SIG-M5 (cell line): Measurements from ENCODE around the gene PPEF2.

Experiments used
- DNase-seq: peaks from one replicate; lab custom pipeline; 2025; lab: John Stamatoyannopoulos, UW

Gene PPEF2

DNA sequence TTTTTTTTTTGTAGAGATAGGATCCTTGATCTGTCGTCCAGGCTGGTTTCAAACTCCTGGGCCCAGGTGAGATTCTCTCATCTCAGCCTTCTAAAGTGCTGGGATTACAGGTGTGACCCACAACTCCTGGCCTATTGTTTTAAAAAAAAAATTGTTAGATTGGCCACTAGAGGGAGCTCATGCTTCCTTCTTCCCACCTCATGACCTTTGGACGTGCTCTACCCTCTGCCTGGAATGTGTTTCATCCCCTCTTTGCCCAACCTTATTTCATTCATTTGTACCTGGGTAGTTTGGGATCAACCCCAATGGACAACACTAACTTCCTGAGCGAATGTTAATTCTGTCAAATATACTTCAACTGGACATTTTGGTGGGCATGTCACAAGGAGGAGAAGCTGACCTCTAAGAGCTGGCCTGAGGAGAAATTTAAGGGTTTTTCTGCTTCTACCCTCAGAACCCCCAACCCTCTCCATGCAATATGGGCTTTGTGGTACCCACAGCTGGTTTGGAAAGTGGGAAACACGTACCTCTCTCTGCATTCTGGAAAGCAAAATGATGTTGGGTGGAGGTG lies 6.4 kb downstream of the PPEF2 start:
- no peak for DNase-seq

DNA sequence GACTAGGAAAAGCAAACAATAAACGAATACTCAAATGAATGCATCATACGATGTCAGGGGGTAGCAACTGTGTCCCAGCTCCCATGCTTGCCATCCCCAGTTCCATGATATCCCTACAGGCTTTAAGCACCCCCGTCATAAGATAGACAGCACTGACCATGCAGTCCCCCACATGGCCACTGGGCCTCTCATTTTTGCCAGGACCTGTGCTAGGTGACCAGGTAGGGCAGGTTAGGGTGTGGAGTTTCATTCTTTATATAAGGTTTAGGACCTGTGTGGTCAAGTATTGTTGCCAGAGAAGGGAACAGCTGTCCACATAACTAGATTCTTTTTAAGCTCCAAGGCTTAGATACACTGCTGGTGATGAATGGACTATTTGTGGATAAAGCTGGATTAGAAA lies 9.7 kb downstream of the PPEF2 start:
- DNase-seq: no peak

DNA sequence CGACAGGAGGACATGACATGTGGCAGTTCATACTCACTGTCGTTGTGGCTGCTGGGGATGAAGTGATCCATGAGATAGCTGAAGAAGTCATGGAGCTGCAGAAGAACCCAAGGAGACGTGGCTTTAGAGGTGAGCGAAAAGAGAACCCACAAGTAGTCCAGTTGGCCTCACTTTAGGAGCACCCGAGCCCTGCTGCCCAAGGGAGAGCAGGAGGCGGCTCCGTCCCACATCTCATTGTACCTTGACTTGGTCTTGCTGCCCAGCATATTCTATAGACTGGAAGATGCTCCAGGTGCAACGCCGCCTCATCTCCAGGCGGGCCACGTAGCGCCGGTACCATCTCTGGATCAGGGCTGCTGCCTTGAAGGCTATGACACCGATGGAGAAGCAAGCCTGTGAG lies 10.6 kb downstream of the PPEF2 start:
- no peak for DNase-seq

DNA sequence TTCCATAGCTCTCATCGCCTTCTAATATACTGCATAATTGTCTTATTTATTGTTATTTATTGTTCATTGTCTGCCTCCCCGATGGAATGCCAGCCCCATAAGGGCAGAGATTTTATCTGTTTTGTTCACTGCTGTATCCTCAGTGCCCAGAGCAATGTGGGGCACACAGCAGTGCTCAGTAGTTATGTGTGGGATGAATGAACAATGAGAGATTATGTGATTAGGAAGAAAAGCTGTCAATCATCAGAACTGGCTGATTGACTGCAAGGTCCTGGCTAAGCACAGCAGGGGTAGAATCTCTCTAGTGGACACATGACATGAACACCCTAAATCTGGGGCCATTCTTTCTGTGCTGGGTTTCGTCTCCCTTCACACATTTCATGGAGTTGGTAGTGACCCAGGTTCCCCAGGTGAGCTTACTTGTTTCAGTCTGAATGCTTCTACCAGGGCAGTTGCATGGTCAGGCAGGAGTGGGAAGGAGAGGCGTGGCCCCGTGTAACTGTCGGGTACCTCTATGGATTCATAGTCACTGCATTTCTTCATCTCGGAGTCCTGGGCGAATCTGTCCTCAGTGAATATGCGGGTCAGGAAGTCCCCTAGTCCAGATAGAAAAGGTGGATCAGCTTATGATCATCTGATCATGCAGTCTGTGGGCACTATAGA lies 12.6 kb downstream of the PPEF2 start:
- DNase-seq: no peak

DNA sequence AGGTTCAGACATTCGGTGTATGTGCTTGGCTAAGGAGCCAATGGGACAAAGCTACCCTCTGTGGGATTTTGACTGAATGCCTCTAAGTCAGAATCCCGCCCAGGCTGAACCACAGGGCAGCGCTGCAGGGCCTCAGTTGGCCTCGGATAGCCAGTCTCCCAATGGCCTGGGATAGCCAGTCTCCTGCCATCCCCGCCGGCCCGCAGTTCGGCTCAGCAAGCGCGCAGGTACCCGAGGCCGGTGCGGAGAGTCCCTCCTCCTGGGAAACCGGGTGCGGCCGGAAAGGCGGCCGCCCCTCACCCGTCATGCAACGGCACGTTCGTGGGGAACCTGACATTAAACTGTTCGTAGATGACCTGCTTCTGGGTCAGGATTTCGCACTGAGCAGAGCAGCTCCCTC lies 16.1 kb downstream of the PPEF2 start:
- no peak for DNase-seq

DNA sequence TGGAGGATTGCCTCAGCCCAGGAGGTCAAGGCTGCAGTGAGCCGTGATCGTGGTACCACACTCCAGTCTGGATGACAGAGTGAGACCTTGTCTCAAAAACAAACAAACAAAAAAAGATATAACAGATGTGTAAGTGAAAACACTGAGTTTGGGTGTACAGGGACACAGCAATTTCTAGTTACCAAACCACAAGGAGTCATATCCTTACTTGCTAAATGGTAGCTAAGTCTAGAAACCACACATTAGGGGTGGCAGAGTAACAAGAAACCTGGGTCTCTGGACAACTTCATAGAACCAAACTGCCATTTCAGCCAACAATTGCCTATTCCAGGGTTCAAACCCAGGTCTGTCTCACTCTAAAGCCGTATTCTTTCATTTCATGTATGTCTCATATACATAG lies 20.8 kb downstream of the PPEF2 start:
- DNase-seq: no peak

DNA sequence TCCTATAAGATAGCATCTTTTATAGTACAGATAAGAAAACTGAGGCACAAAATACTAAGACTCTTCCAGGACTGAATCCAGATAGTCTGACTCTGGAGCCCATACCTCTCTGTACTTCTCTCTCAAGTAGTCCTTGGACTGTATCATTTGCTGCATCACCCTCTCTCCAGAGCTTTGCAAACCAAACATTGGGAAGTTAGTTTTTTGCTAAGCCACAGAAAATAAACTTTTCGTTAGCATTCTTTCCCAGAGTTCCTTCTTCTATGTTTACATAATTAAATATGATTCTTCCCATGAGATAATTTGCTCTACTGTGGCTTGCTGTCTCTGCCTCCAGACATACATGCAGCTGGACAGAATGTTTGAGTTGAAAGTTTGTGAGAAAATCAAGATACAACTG lies 22.0 kb downstream of the PPEF2 start:
- DNase-seq: no peak

DNA sequence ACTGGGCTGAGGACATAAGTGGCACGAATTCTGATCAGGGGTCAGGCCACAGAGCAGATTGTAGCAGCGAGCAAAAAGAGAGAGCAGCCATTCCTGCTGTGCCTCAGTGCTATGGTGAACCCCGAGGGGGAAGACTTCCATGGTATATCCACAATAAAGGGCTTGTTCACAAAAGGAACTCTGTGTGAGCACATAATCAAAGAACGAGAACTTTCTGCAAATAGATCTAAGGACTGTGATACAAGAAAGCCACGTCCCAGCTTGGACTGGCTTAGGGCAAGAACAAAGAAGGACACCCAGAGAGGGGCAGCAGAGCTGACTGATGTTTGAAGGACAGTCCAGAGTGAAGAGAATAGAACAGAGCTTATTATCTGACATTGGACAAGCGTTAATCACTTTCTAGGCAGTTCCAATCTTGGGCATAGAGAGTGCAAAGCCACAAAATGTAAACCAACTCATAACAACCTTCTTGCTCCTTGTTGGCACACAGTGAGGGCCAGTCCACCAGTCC lies 24.0 kb downstream of the PPEF2 start:
- no peak for DNase-seq

DNA sequence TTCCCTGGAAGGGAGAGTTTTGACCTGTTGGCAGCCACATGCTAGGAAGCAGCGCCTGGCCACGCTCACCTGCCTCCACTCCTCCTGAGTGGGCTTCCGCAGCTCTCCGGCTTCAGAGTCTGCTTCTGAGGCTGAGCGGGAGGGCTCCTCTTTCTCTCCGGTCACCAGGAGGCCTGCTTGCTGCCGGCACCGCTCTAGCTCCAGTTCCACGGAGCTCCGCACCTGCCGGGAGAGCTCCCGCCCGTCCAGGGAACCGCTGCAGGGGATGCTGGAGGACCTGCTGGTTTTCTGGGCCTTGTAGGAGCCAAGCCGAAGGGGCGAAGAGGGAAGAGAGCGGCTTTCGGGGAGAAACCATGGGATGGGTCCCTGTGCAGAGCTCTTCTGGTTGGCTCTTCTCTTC lies 26.0 kb downstream of the PPEF2 start:
- DNase-seq: no peak

DNA sequence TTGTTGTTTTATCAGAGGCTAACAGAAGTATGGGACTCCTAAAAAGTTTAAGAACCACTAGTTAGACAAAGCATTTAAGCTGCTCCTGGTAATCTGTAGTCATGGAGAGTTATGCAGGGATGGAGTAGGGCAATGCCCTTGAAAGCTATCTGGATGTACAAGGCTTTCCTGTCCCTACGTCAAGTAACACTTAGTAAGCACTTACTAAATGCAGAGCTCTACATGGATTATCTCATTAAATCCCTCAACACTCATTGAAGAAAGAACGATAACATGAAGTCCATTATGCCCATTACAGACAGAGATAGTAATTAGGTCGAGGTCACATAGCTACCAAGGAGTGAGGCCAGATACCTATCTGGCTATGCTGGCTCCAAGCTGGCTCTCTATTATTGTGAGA lies 33.2 kb downstream of the PPEF2 start:
- no peak for DNase-seq

DNA sequence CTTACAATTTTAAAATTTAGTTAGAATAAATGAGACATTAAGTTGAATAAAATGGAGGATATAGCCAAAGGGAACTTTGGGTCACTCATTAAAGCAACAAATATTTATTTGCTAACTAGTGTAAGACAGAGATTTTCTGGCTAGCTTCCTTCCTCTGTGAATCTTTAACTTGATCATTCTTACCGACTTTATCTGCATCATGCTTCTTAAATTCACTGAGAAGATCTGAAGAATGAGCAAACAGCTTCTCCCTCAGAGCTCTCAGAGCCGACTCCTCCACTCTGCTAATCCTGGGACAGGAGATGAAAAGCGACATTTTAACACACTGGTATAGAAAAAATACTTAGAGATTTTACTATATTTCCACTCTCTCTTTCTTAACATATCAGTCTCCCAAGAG lies 35.1 kb downstream of the PPEF2 start:
- DNase-seq: no peak

DNA sequence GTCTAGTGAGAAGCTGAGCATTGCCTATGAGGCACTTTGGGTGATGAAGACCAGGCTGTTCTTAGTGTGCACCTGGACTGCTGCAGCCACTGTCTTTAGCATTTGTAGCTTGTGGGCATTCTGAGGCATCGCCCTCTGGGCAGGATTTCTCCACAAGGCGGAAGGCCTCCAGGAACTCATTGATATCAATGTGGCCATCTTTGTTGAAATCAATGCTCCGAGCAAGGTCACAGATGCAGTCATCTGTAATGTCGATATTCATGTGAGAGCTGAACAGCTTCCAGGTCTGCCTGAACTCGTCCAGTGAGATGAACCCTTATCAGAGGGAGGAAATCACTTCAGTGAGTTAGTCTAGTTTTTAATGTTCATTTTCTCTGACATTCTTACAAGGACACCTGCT lies 41.6 kb downstream of the PPEF2 start:
- DNase-seq: no peak

DNA sequence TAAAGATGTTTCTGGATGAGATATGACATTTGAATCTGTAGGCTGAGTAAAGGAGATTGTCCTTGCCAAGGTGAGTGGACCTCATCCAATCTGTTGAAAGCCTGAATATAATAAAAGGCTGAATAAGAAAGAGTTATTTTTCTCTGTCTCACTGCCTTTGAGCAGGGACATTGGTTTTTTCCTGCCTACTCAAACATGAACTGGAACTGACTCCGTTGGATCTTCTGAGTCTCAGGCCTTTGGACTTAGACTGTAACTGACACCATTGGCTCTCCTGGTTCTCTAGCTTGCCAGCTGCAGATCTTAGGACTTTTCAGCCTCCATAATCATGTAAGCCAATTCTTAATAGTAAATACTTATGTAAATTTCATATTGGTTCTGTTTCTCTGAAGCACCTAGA lies 43.5 kb downstream of the PPEF2 start:
- DNase-seq: no peak

DNA sequence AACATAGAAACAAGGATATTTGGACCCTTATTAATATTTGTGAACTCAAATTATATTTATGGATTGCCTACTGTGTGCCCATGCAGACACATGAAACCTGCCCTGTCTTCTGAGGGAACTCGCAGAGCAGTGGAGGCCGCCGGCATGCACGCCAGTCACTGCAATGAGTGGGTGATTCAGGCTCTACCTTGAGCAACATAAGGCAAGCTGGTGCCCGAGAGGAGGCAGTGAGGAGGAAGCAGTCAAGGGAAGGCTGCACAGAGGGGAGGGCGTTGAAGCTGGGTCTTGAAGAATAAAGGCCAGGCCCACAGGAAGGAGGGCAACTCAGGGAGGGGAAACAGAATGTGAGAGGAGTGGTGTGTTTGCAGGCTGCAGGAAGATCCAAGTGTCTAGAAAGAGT lies 52.8 kb downstream of the PPEF2 start:
- peak; percentile 73 for DNase-seq

DNA sequence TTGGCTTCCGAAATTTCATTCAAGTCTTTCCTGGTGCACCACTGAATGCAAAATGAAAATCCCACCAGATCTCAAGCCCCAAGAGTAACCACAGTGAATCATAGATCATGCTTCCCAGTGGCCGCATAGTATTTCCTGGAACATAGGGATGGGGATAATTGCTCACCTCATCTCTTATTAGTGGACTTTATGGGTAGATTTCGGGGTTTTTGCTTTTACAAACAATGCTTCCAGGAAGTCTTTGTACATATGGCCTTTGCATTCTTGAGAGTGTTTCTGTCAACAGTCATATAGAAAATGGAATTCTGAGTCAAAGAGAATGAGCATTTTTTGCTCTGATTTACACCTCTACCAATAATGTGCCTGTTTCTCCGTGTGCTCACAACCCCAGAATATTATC lies 53.4 kb downstream of the PPEF2 start:
- no peak for DNase-seq

DNA sequence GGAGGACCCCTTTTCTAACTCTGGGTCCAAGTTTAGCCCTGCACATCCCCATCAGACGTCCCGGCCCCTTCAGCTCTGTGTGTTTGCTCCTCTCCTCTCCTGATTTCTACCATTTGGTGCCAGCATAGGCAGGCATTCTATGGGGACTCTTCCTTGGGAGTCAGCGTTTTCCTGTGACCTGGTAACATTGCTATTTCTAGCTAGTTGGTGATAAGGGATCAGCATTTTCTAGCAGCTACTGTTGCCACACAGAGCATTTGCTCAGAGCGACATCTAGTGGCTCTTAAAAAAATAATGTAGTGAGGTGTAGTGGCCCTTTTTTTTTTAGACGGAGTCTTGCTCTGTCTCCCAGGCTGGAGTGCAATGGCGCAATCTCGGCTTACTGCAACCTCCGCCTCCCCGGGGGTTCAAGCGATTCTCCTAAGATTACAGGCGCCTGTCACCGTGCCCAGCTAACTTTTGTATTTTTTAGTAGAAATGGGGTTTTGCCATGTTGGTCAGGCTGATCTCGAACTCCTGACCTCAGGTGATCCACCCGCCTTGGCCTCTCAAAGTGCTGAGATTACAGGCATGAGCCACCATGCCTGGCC lies 54.0 kb downstream of the PPEF2 start:
- DNase-seq: peak; percentile 5

DNA sequence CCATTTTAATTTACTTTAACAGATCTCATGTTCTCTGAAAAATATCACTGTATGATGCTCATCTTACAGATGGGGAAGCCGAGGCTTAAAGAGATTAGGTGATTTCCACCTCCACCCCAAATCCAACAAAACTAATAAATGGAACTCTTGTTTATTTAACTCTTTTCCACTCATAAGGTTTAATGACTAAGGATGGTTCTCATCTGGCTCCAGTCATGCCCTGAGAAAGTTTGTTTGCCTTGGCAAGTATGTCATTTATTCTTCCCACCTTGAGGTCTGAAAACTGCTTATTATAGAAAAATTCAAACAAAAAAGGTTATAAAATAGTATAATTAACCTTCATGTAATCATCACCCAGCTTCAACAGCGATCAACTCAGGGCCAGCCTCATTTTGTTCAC lies 56.3 kb downstream of the PPEF2 start:
- DNase-seq: no peak

DNA sequence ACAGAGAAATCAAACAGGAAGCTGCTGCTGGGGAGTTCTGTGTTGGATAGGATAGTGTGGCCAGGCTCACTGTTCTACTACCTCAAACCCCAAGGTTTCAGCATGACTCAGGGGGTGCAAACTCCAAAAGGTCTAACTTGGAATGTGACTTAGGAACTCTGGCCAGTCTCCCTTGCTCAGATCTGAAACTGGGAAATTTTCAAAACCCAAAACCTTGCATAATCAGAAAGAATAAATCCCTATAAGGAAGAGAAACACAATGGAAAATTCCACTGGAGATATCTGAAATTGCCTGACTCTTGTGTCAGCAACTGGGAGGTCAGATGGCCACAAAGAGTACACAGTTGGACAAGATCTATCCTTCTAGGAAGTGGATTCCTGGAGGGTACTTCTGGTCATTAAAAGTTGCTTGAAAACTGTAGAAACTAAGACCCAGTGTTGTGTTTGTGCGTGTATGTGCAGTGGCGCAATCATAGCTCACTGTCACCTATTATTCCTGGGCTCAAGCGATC lies 58.0 kb downstream of the PPEF2 start:
- no peak for DNase-seq

DNA sequence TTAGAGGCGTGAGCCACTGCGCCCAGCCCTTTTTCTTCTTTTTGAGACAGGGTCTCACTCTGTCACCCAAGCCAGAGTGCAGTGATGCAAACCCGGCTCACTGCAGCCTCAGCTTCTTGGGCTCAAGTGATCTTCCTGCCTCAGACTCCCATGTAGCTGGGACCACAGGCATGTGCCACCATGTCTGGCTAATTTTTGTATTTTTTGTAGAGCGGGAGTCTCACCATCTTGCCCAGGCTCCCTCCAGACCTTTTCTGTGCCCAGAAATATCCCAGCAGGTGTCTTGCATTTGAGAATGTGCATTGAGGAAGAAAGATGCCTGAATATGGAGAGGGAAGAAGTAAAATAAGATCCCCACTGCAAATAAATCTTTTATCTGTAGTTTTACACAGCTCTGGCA lies 58.7 kb downstream of the PPEF2 start:
- DNase-seq: no peak

DNA sequence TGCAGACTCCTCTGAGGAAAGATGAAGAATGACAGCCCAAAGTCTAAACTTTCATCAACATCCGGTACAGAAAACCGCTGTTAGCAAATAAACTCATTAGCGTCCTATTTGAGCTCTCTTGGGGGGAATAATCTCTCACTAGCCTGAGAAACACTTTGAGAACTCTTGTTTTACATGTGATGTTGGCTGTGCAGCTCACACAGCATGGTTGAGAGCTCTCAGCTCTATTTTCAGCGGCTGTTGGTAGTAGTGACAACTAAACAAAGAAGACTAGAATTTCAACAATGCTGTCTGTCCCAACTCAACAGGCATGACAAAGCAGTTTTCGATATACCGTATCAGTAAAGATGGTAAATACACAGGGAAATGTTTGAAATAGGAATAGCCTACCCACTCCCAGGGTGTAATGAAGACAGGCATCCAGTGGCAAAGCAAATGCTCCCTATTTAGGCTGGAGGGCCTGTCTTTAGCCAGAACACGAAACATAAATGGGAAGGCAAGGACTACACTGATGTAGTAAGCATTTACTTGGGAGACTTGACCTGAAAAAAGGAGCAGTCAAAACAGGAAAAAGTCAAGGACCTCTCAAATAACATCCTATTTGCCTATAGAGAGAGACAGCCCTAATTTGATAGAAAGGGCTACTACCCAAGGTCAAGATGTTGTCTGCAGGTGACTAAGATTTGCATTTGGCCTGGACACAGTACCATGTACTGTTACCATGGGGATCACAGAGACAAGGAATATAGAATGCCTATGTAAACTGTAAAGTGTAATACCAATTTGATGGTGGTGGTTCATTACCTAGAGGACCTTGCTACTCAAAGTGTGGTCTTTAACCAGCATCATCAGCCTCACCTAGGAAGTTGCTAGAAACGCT lies 60.4 kb downstream of the PPEF2 start:
- DNase-seq: no peak

DNA sequence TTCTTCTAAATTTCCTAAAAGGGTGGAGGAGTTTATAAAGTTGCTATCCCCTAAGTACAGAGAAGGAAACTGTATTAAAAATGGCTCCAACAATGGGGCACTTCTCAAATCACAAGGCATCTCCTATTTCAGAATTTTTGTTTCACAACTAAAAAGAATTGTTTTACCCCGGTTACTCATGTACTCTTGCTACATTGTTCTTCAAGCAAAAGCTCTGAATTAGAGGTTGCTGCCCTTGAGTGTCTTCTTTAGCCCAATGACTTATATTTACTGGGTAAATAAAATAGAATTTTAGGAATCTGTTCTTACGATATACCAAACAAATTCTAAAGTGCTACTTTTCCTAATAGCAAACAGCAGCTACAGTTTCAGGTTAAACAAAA lies 67.5 kb downstream of the PPEF2 start:
- no peak for DNase-seq

DNA sequence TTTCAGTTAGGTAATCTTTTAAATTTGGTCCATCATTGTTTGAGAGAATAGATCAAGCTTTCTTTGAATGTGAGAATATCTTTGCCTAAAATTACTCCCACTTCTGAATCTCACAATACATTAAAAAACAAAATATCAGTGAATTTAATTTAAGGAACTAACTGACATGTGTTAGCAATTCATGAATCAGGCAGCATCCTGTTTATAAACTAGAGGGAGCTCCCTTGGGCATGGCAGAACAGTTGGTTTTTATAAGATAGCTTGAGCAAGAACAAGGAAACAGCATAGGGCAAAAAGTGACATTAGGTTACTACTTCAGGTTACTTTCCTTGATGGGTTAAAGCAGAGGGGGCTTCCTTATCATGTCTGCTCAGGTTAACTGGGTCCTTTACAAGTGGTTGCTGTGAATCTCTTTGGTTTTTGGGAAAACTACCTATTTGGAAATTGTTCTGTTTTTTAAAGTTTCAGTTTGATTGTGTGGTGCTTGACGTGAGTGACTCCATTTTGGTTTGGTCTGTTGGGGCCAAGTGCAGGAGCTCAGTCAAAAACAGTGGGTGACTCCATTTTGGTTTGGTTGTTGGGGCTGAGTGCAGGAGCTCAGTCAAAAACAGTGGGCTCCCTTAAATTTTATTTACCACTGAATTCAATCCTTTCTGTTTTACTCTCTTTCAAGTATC lies 68.0 kb downstream of the PPEF2 start:
- no peak for DNase-seq
